HUES48 (cell line): ENCODE data around the gene RBFOX1.

Experiments
- H3K27ac ChIP-seq: one replicate; pipeline ENCODE4 v1.7.0; 2013; ENCODE audit warnings: low read depth, low read length, inconsistent platforms
- H3K27me3 ChIP-seq: 2 replicates; pipeline ENCODE4 v1.6.1; 2013; ENCODE audit warnings: mild to moderate bottlenecking, low read length; ENCODE audit not compliant: control insufficient read depth, insufficient read depth
- H3K36me3 ChIP-seq: 2 replicates; pipeline ENCODE4 v1.6.1; 2013; ENCODE audit warnings: low read length; ENCODE audit not compliant: control insufficient read depth, insufficient read depth
- H3K4me1 ChIP-seq: 2 replicates; pipeline ENCODE4 v1.6.1; 2013; ENCODE audit warnings: mild to moderate bottlenecking, low read length; ENCODE audit not compliant: control insufficient read depth, insufficient read depth
- H3K4me3 ChIP-seq: 2 replicates; pipeline ENCODE4 v1.5.1; 2013; ENCODE audit warnings: mild to moderate bottlenecking, low read depth, low read length
- H3K9ac ChIP-seq: 2 replicates; pipeline ENCODE4 v1.6.1; 2013; ENCODE audit warnings: mild to moderate bottlenecking, low read depth, low read length, moderate library complexity
- H3K9me3 ChIP-seq: 2 replicates; pipeline ENCODE4 v1.6.1; 2013; ENCODE audit warnings: low read length; ENCODE audit not compliant: control insufficient read depth, insufficient read depth

RBFOX1 gene

GRCh38 chr16:7373776-7374175, 41.1 kb downstream of the RBFOX1 start:
- Histone ChIP-seq H3K4me1 (peaks cover 14% of the 10 kb centered on the region), H3K4me3 (no peak overlapping the region), H3K36me3 (no peaks in the 10 kb centered on the region), H3K27ac (no peak overlapping the region), H3K9ac (no peak overlapping the region), H3K27me3 (no peaks in the 10 kb centered on the region), H3K9me3 (no peaks in the 10 kb centered on the region)

GRCh38 chr16:7374614-7375174, 42.0 kb downstream of the RBFOX1 start:
- no peak overlapping the region for H3K9ac ChIP-seq
- H3K36me3 ChIP-seq, result no peaks in the 10 kb centered on the region
- H3K4me3 ChIP-seq, result no peak overlapping the region
- H3K4me1 ChIP-seq, result peaks cover 5% of the 10 kb centered on the region; the same call in 1 of the 2 replicates
- no peaks in the 10 kb centered on the region for H3K27me3 ChIP-seq
- H3K9me3 ChIP-seq, result no peaks in the 10 kb centered on the region
- no peak overlapping the region for H3K27ac ChIP-seq

DNA sequence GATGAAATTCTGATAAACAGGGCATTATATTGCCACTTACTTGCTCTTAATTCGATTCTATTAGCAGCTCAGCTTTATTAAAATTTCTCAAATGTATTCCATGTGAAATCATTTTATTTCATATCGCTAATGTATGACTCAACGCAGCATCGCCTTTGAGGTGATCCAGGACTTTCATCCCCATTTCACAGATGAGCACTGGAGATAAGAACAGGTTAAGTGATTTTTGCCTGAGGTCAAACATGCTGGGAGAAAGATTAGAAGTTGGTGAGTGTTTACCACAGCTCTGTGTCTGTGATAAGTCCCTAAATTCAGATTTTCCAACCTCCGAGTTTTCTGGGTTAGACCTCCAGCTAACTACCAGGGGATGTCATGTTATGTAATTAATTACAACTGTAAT, 43.6 kb downstream of the RBFOX1 start:
- Histone ChIP-seq H3K27ac (no peak overlapping the region), H3K36me3 (no peaks in the 10 kb centered on the region), H3K27me3 (no peaks in the 10 kb centered on the region), H3K4me1 (no peaks in the 10 kb centered on the region), H3K9ac (no peak overlapping the region), H3K4me3 (no peak overlapping the region), H3K9me3 (no peaks in the 10 kb centered on the region)

GRCh38 chr16:7377231-7377630, 44.6 kb downstream of the RBFOX1 start:
- H3K27me3 ChIP-seq, result no peaks in the 10 kb centered on the region
- H3K4me1 ChIP-seq, result no peaks in the 10 kb centered on the region
- H3K27ac ChIP-seq, result no peak overlapping the region
- no peak overlapping the region for H3K9ac ChIP-seq
- no peaks in the 10 kb centered on the region for H3K9me3 ChIP-seq
- H3K36me3 ChIP-seq, result no peaks in the 10 kb centered on the region
- H3K4me3 ChIP-seq, result no peak overlapping the region

DNA sequence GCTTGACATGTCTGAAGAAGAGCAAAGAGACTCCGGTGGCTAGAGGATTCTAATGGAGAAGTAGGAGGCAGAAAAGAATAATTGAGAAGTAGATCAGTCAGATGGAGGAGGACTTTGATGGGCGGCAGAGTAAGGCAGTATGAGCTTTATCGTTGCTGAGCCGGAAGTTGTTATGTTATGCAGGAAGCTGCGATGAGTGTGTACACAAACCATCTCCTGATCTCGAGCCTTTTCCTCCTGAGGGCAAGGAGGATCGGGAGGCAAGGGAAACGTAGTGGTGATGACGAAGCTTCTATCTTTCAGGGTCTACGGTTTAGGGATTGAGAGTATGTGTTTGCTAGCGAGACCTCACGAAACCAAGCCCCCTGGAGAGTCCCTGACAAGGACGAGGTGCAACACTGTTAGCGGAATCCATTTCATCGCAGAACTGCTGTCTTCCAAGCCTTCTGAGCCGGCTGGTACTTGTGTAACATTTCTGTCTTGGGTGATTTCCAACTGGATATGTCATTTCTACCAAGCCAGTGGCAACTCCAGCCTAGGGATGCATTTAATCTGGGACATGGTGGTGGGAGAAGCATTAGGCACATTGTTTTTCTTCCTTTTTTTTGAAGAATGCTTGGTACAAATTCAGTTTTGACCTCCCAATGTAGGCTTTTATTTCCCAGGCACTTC, 45.5 kb downstream of the RBFOX1 start:
- H3K4me3 ChIP-seq, result no peak overlapping the region
- H3K9ac ChIP-seq, result no peak overlapping the region
- no peaks in the 10 kb centered on the region for H3K9me3 ChIP-seq
- no peaks in the 10 kb centered on the region for H3K4me1 ChIP-seq
- H3K27ac ChIP-seq, result no peak overlapping the region
- no peaks in the 10 kb centered on the region for H3K27me3 ChIP-seq
- no peaks in the 10 kb centered on the region for H3K36me3 ChIP-seq

GRCh38 chr16:7380441-7380840, 47.8 kb downstream of the RBFOX1 start:
- Histone ChIP-seq H3K9me3 (no peaks in the 10 kb centered on the region), H3K4me1 (no peaks in the 10 kb centered on the region), H3K4me3 (no peak overlapping the region), H3K27ac (no peak overlapping the region), H3K9ac (no peak overlapping the region), H3K27me3 (no peaks in the 10 kb centered on the region), H3K36me3 (no peaks in the 10 kb centered on the region)

- Histone ChIP-seq H3K27ac (no peak overlapping the region), H3K4me3 (no peak overlapping the region), H3K4me1 (no peaks in the 10 kb centered on the region), H3K36me3 (no peaks in the 10 kb centered on the region), H3K9ac (no peak overlapping the region), H3K27me3 (no peaks in the 10 kb centered on the region), H3K9me3 (no peaks in the 10 kb centered on the region)
These were observed 48.3 kb downstream of the RBFOX1 start for GRCh38 chr16:7380911-7381310.

DNA sequence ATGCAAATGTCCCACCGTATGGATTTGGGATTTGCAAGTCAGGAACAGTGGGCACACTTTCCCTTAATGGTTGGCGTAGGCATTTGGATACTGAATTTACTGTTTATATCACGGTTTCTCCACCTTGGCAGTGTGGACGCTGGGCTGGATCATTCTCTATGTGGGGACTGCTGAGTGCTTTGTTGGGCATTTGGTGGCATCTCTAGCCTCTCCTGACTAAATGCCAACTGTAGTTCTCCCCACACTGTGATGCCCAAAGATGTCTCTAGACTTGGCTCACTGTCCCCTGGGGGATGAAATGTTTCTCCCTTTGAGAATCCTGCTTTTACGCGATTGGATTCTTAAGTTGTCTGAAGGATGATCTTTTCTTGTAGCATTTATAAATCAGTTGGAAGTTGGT, 49.0 kb downstream of the RBFOX1 start:
- Histone ChIP-seq H3K9ac (no peak overlapping the region), H3K4me1 (no peaks in the 10 kb centered on the region), H3K27me3 (no peaks in the 10 kb centered on the region), H3K9me3 (no peaks in the 10 kb centered on the region), H3K36me3 (no peaks in the 10 kb centered on the region), H3K4me3 (no peak overlapping the region), H3K27ac (no peak overlapping the region)

- Histone ChIP-seq H3K4me3 (no peak overlapping the region), H3K27me3 (no peaks in the 10 kb centered on the region), H3K27ac (no peak overlapping the region), H3K9me3 (no peaks in the 10 kb centered on the region), H3K36me3 (no peaks in the 10 kb centered on the region), H3K4me1 (no peaks in the 10 kb centered on the region), H3K9ac (no peak overlapping the region)
These were observed 49.9 kb downstream of the RBFOX1 start for GRCh38 chr16:7382521-7382920.

DNA sequence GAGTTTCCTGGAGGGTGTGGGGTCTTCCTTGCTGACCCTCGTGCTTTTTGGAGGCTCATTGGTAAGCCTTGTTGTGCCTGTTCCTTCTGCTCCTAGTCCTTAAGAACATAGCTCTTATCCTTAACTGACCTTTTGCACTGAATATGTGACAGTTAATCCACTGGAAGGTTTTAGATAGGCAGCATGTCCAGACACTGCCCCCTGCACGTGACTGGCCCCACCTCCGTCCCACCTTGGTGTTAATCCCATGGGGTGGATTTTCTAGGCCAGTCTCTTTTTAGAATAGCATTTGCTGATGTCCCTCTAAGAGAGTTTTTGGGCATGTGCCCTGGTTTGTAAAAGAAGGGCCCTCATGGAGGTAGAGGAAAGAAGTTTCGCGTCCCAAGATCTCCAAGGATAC, 58.3 kb downstream of the RBFOX1 start:
- no peaks in the 10 kb centered on the region for H3K9me3 ChIP-seq
- no peak overlapping the region for H3K4me3 ChIP-seq
- no peaks in the 10 kb centered on the region for H3K36me3 ChIP-seq
- no peaks in the 10 kb centered on the region for H3K27me3 ChIP-seq
- no peaks in the 10 kb centered on the region for H3K4me1 ChIP-seq
- no peak overlapping the region for H3K9ac ChIP-seq
- no peak overlapping the region for H3K27ac ChIP-seq

GRCh38 chr16:7391694-7392093, 59.0 kb downstream of the RBFOX1 start:
- Histone ChIP-seq H3K27ac (no peak overlapping the region), H3K4me1 (no peaks in the 10 kb centered on the region), H3K9me3 (no peaks in the 10 kb centered on the region), H3K4me3 (no peak overlapping the region), H3K9ac (no peak overlapping the region), H3K36me3 (no peaks in the 10 kb centered on the region), H3K27me3 (no peaks in the 10 kb centered on the region)
